D721Med (cell line): ENCODE data around the gene B4GALT6.

ENCODE experiments used
- DNase-seq: peaks from one replicate; pipeline ENCODE4 v3.0.0; 2011; ENCODE audit warnings: low spot score; ENCODE audit not compliant: insufficient read length
- FAIRE-seq: peaks from 2 replicates; lab custom pipeline; 2011; peaks lifted over from hg19 to GRCh38; lab: Jason Lieb, UNC
- CTCF ChIP-seq: IDR thresholded peaks from 2 replicates; pipeline ENCODE4 v1.5.1; 2012; ENCODE audit warnings: mild to moderate bottlenecking, control low read depth; ENCODE audit not compliant: insufficient read depth; ENCODE audit errors: missing control alignments

The B4GALT6 gene

GRCh38 chr18:31659576-31660177 is 24.7 kb downstream of the B4GALT6 start:
- TF ChIP-seq CTCF: no peak
- DNase-seq: no peak
- FAIRE-seq: no peak

- FAIRE-seq: peak; percentile 76
- no peak for TF ChIP-seq CTCF
- DNase-seq: no peak
These were observed 25.5 kb downstream of the B4GALT6 start for GRCh38 chr18:31658670-31659575.

- FAIRE-seq: peak; percentile 92
- TF ChIP-seq CTCF: no peak
- DNase-seq: peak; percentile 24
These were observed 26.3 kb downstream of the B4GALT6 start for GRCh38 chr18:31657823-31658669.

- no peak for DNase-seq
- TF ChIP-seq CTCF: no peak
- FAIRE-seq: peak; percentile 86
These were observed 27.6 kb downstream of the B4GALT6 start for GRCh38 chr18:31656754-31657153.

- TF ChIP-seq CTCF: no peak
- no peak for FAIRE-seq
- no peak for DNase-seq
These were observed 29.0 kb downstream of the B4GALT6 start for GRCh38 chr18:31655354-31655753.

GRCh38 chr18:31652877-31653276 is 31.5 kb downstream of the B4GALT6 start:
- TF ChIP-seq CTCF: no peak
- no peak for FAIRE-seq
- DNase-seq: no peak
